ENCODE results near the gene TTC1. TPM values are rescaled to one million over a fixed set of nuclear protein-coding genes. Genes with fewer than 3 reads are reported as not detected.
A peak's percentile ranks its signal among the peaks of the same experiment; 100 is the strongest.

TTC1 gene
- total and polyA plus RNA-seq, 3 donors from 2014 or later = 38.2 to 50.3 (median 50.2) TPM

DNA sequence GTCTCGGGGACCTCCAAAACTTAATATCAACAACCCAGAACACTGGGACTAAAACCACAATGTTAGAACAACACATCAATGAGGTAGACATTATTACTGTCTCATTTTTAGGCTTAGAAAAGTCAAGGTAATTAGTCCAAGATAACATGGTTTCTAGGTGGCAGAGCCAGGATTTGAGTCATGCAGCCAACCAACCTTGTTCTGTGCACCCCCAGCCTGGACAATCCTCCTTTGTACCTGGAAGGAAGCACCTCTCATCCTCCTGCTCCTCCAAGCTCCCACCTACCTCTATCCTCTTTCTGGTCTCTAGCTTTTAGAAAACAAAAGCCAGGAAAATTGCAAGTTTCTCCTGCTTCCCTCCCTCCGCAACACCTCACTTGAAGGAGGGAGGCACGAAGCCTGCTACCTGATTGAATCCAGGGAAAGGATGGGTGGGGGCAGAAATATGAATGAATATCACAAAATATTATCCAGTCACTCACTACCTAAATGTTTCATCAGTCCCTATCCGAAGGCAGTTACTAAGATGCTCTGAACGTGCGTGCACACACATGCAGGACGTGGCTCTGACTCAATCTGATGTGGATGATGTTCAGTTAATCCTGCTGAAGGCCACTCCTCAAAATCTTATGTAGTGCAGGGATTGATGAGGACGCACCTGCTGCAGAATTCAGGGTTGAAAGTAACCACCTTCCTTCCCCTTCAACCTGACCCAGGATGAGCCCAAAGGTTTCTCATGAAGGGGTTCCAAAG is 26.3 kb upstream of the TTC1 start:
- Histone ChIP-seq H3K27me3 (no peaks in the 10 kb centered on the region), H3K4me1 (no peaks in the 10 kb centered on the region), H3K36me3 (ENCODE audit: low read depth, missing control alignments) (no peaks in the 10 kb centered on the region), H3K27ac (no peak overlapping the region), H3K9me3 (no peaks in the 10 kb centered on the region), H3K4me3 (no peak overlapping the region)
- WGBS, 2 donors = 89 to 91% methylated on average over 6 to 8 of the region's 8 CpGs
- intact Hi-C loops (cut with DNase I; ENCODE audit: low total_unique reads) = loop anchor here (10.0 kb wide), 1 partner anchor 538 kb away; no protein-coding TSS in a partner anchor
- DNase-seq = no peak
- TF ChIP-seq, protein P1, sequence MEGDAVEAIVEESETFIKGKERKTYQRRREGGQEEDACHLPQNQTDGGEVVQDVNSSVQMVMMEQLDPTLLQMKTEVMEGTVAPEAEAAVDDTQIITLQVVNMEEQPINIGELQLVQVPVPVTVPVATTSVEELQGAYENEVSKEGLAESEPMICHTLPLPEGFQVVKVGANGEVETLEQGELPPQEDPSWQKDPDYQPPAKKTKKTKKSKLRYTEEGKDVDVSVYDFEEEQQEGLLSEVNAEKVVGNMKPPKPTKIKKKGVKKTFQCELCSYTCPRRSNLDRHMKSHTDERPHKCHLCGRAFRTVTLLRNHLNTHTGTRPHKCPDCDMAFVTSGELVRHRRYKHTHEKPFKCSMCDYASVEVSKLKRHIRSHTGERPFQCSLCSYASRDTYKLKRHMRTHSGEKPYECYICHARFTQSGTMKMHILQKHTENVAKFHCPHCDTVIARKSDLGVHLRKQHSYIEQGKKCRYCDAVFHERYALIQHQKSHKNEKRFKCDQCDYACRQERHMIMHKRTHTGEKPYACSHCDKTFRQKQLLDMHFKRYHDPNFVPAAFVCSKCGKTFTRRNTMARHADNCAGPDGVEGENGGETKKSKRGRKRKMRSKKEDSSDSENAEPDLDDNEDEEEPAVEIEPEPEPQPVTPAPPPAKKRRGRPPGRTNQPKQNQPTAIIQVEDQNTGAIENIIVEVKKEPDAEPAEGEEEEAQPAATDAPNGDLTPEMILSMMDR (IDR thresholded peaks at IDR 0.05) = no peak
- TF ChIP-seq POLR2A (IDR thresholded peaks at IDR 0.05) = no peak

DNA sequence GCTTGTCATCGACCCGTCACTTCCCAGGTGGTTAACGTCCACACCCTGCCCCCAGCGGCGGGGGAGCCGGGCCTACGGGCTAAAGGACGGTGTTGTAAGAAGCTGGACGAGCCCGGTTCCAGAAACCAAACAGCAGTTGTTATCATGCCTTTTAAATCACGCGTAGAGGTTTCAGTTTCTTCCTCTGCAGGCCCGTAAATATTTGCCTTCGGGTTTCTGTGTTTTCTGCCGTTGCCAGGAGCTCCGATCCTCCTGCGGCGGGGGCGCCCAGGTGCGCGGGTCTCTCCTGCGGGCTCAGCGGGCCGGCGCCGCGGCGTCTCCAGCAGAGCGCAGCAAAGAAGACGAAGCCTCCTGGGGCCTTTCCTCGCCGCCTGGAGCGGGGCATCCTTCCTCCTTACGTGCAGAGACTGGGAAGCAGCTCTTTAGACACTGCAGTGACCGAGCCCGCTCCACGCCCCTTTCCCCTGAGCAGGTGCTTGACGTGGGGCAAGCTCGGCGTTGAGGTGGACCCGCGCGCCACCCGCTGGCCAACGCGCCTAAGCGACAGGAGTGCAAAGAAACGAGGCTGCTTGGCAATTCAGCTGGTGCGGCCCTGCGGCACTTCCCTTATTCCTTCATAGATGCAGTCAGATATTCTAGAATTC is 21.8 kb upstream of the TTC1 start:
- Histone ChIP-seq H3K4me1 (no peaks in the 10 kb centered on the region), H3K36me3 (ENCODE audit: low read depth, missing control alignments) (no peaks in the 10 kb centered on the region), H3K4me3 (peak overlapping the region; percentile 20 to 36), H3K27me3 (no peaks in the 10 kb centered on the region), H3K9me3 (no peaks in the 10 kb centered on the region), H3K27ac (no peak overlapping the region)
- no peak for TF ChIP-seq POLR2A (IDR thresholded peaks at IDR 0.05)
- TF ChIP-seq, protein P1 (IDR thresholded peaks at IDR 0.05) = peak; percentile 44 to 64 (median 52)
- WGBS, 2 donors = 2% methylated on average over 25 to 50 of the region's 50 CpGs
- peak; percentile 85 for DNase-seq
- intact Hi-C loops (cut with DNase I; ENCODE audit: low total_unique reads) = loop anchor here (10.0 kb wide), 1 partner anchor 542 kb away; no protein-coding TSS in a partner anchor

DNA sequence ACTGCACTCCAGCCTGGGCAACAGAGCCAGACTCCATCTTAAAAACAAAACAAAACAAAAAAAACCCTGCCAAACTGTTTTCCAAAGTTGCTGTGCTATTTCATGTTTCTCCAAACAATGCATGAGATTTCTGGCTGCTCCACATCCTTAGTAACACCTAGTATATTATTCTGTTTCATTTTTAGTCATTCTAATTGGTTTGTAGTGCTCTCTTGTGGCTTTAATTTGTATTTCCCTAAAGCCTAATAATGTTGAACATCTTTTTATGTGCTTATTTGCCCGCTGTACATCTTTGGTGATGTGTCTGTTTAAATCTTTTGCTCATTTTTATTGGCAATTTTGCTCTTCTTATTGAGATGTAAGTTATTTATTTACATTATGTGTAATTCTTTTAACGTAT is 18.4 kb upstream of the TTC1 start:
- Histone ChIP-seq H3K4me3 (no peak overlapping the region), H3K27ac (no peak overlapping the region), H3K27me3 (no peaks in the 10 kb centered on the region), H3K9me3 (no peaks in the 10 kb centered on the region), H3K36me3 (ENCODE audit: low read depth, missing control alignments) (no peaks in the 10 kb centered on the region), H3K4me1 (no peaks in the 10 kb centered on the region)
- TF ChIP-seq, protein P1 (IDR thresholded peaks at IDR 0.05) = no peak
- no peak for TF ChIP-seq POLR2A (IDR thresholded peaks at IDR 0.05)
- intact Hi-C loops (cut with DNase I; ENCODE audit: low total_unique reads) = no loop called here
- no peak for DNase-seq
- WGBS, 2 donors = 84 to 85% methylated on average over 2 of the region's 2 CpGs

DNA sequence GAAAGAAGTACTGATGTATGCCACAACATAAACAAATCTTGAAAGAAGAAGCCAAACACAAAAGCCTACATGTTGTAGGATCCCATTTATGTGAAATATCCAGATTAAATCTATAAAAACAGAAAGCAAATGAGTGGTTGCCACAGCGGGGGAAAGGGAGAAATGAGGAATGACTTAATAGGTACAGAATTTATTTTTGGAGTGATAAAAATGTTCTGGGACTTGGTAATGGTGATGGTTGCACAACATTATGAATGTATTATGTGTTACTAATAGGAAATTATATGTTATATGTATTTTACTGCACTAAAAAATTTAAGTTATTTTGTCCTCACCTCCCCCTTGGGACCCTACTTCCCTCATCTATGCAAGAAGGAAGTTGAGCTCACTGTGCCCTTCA is 16.4 kb upstream of the TTC1 start:
- H3K27ac ChIP-seq = no peak overlapping the region
- H3K4me3 ChIP-seq = no peak overlapping the region
- H3K4me1 ChIP-seq = no peaks in the 10 kb centered on the region
- H3K27me3 ChIP-seq = no peaks in the 10 kb centered on the region
- 95 to 100% methylated on average over 1 of the region's 1 CpG for WGBS, 2 donors
- TF ChIP-seq, protein P1 (IDR thresholded peaks at IDR 0.05) = no peak
- no peak for TF ChIP-seq POLR2A (IDR thresholded peaks at IDR 0.05)
- no peaks in the 10 kb centered on the region for H3K9me3 ChIP-seq
- no peaks in the 10 kb centered on the region for H3K36me3 ChIP-seq (ENCODE audit: low read depth, missing control alignments)
- intact Hi-C loops (cut with DNase I; ENCODE audit: low total_unique reads) = no loop called here
- DNase-seq = no peak
